GM12874 (cell line): ENCODE data around the gene AATK.
A peak's percentile ranks its signal among the peaks of the same experiment; 100 is the strongest.

Experiments used
- CTCF ChIP-seq: IDR thresholded peaks from 2 replicates; pipeline ENCODE4 v1.5.1; 2011; ENCODE audit warnings: low read depth, mild to moderate bottlenecking, control low read depth, low read length, moderate library complexity; ENCODE audit not compliant: insufficient read depth

AATK gene

GRCh38 chr17:81200695-81201580 lies 34.9 kb upstream of the AATK start:
- TF ChIP-seq CTCF, result peak; percentile 48; the same call in 1 of the 2 replicates

- TF ChIP-seq CTCF, result no peak
These were observed 34.2 kb upstream of the AATK start for GRCh38 chr17:81200201-81200600.

- TF ChIP-seq CTCF, result no peak
These were observed 33.4 kb upstream of the AATK start for GRCh38 chr17:81199482-81199830.

GRCh38 chr17:81198826-81199481 lies 32.9 kb upstream of the AATK start:
- TF ChIP-seq CTCF, result no peak

GRCh38 chr17:81197831-81198490 lies 31.9 kb upstream of the AATK start:
- no peak for TF ChIP-seq CTCF

- TF ChIP-seq CTCF, result no peak
These were observed 31.4 kb upstream of the AATK start for GRCh38 chr17:81197409-81197795.
